Psoas muscle (tissue), 8 donors: ENCODE measurements around the gene DIP2C. TPM values are rescaled to one million over a fixed set of nuclear protein-coding genes. Genes with fewer than 3 reads are reported as not detected.

Experiments used
- ATAC-seq, 4 donors: fragments of 200-7000 bp; cut with Tn5 transposase; one replicate each; pipeline ENCODE4 v1.9.1; 2020; ENCODE audit warnings: moderate library complexity in 3 of 4, mild to moderate bottlenecking in 2 of 4
- DNase-seq, 2 donors: peaks; one replicate each; pipeline ENCODE4 v3.0.0-alpha.2; 2020
- H3K27ac ChIP-seq: fragments of 200-600 bp; one replicate; pipeline ENCODE4 v1.8.0; 2022
- H3K27me3 ChIP-seq, 3 donors: fragments of 200-600 bp in 1 of 3; one replicate each; pipeline versions ENCODE4 v1.6.1 to v1.8.0; 2013 to 2022; ENCODE audit warnings: low read length in 2 of 3, mild to moderate bottlenecking in 2 of 3, moderate library complexity in 1 of 3; ENCODE audit not compliant: insufficient read depth in 3 of 3
- H3K36me3 ChIP-seq, 2 donors: fragments of 200-600 bp in 1 of 2; one replicate each; pipeline versions ENCODE4 v1.6.1 to v1.8.0; 2013 to 2022; ENCODE audit warnings: low read depth in 1 of 2, mild to moderate bottlenecking in 1 of 2, moderate library complexity in 1 of 2; ENCODE audit not compliant: insufficient read depth in 1 of 2
- H3K4me1 ChIP-seq: fragments of 200-600 bp; one replicate; pipeline ENCODE4 v1.8.0; 2022
- H3K4me3 ChIP-seq: fragments of 200-600 bp; one replicate; pipeline ENCODE4 v1.8.0; 2022; ENCODE audit warnings: mild to moderate bottlenecking
- H3K9me3 ChIP-seq: fragments of 200-600 bp; one replicate; pipeline ENCODE4 v1.8.0; 2022
- CTCF ChIP-seq: fragments of 200-600 bp; IDR thresholded peaks from one replicate; pipeline ENCODE4 v1.8.0; 2022; ENCODE audit warnings: antibody characterized with exemption
- WGBS, 3 donors: extraction: QIAGEN DNeasy Blood & Tissue Kit; methylation state at CpG; one replicate each; pipeline versions ENCODE4 v1.1.6 to v1.1.7; 2013; 5-methylcytosine and 5-hydroxymethylcytosine counted together
- intact Hi-C, 2 donors: fragments of 100-400 bp; cut with DNase I; formaldehyde crosslinking; loops; one replicate each; pipeline versions ENCODE4 v1.11.0 to v1.14.2; 2022
- polyA plus RNA-seq, 3 donors: library from polyadenylated mRNA; stranded (reverse); fragments of 200-250 nt; gene quantifications; one replicate each; pipeline ENCODE4 v1.2.3, GENCODE V29; 2013
- total RNA-seq, 4 donors: library from RNA; stranded (reverse); fragmentation: NEBNext Ultra II Directional in 2 of 4; extraction: Animal tissue kit (Norgen Biotek cat#: 25700) in 2 of 4; gene quantifications; one replicate each; pipeline versions ENCODE4 v1.2.1 to v1.2.4, GENCODE V29; 2021 to 2023
- donor health status: healthy with polysubstance abuse.
- donor health status: DM: no; HTN: no; CAD: no; lungs with moderate emphysema.
- donor health status: Bipolar disorder and iron deficiency.
- donor health status: healthy.
- donor health status: DM: yes; HTN: yes; CAD: no.
- donor health status: DM: no; HTN: no; CAD: no.
- donor health status: DM: no; HTN: no; CAD: no.
- donor health status: DM: yes; HTN: yes; CAD: no.

The DIP2C gene
- total and polyA plus RNA-seq, 7 donors = 7.7 to 32.0 (median 25.0) TPM

DNA sequence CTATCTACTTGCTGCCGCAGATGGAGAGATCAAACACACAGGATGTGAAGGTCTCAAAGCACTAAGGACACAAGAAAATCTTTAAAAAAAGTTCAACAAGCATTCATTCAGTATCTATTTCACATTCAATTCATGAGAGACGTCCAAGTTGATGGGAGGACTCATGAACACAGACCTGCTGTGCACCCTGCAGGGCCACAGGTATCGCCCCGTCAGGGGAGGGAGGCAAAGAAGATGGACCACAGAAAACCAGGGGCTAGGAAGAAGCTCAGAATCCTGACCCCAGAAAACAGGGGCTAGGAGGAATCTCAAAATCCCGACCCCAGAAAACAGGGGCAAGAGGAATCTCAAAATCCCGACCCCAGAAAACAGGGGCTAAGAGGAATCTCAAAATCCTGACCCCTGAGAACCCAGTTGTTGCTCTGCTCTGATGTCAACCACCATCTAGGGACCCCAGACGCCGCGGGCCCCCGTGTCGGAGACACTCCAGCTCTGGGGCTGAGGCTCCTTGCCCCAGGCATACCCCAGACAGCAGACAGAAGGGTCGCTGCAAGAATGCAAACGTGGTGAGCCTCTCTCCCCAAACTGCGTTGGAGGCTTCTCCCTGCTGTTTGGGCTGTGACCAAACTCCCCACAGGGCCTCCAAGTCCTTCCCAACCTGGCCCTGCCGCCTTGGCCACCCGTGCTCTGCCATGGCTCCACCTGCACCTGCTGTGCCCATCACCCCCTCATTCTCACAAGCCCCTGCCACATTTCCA, 197.6 kb downstream of the DIP2C start:
- peak overlapping the region; percentile 48 for H3K4me3 ChIP-seq
- no peaks in the 10 kb centered on the region for H3K9me3 ChIP-seq
- TF ChIP-seq CTCF = no peak
- peaks cover 54% of the 10 kb centered on the region for H3K4me1 ChIP-seq
- no peak for ATAC-seq
- no peaks in the 10 kb centered on the region for H3K36me3 ChIP-seq
- H3K27ac ChIP-seq = peak overlapping the region; percentile 79
- no peak for DNase-seq
- intact Hi-C loops = no loop called here
- 83 to 91% (median 88%) methylated on average over 16 of the region's 16 CpGs for WGBS, 3 donors
- H3K27me3 ChIP-seq = no peaks in the 10 kb centered on the region

- Histone ChIP-seq H3K9me3 (no peaks in the 10 kb centered on the region), H3K27ac (peak overlapping the region; percentile 79), H3K4me1 (peaks cover 62% of the 10 kb centered on the region), H3K36me3 (no peaks in the 10 kb centered on the region), H3K4me3 (peak overlapping the region; percentile 48), H3K27me3 (no peaks in the 10 kb centered on the region)
- WGBS, 3 donors = 29 to 46% (median 31%) methylated on average over 23 of the region's 23 CpGs
- intact Hi-C loops = no loop called here
- peak; percentile 77 to 86 for DNase-seq
- TF ChIP-seq CTCF = no peak
- ATAC-seq = peak; percentile 72 to 77 (median 74)
Observed at GRCh38 chr10:490891-491571, 198.4 kb downstream of the DIP2C start.

- peak in 2 of 4 donors; percentile 14 to 40 for ATAC-seq
- H3K9me3 ChIP-seq = no peaks in the 10 kb centered on the region
- 74 to 83% (median 78%) methylated on average over 16 of the region's 16 CpGs for WGBS, 3 donors
- peak; percentile 74 to 85 for DNase-seq
- no peaks in the 10 kb centered on the region for H3K36me3 ChIP-seq
- no peak overlapping the region for H3K4me3 ChIP-seq
- H3K27me3 ChIP-seq = no peaks in the 10 kb centered on the region
- H3K27ac ChIP-seq = peak overlapping the region; percentile 79
- no peak for TF ChIP-seq CTCF
- H3K4me1 ChIP-seq = peaks cover 70% of the 10 kb centered on the region
- intact Hi-C loops = no loop called here
Observed at GRCh38 chr10:490256-490655, 199.2 kb downstream of the DIP2C start.

- H3K27ac ChIP-seq = peak overlapping the region; percentile 51
- peak; percentile 72 to 90 for DNase-seq
- H3K27me3 ChIP-seq = no peaks in the 10 kb centered on the region
- H3K9me3 ChIP-seq = no peaks in the 10 kb centered on the region
- TF ChIP-seq CTCF = peak; percentile 5
- WGBS, 3 donors = 33 to 37% (median 35%) methylated on average over 8 to 10 of the region's 11 CpGs
- peaks cover 62% of the 10 kb centered on the region for H3K4me1 ChIP-seq
- intact Hi-C loops = no loop called here
- ATAC-seq = peak; percentile 86 to 92 (median 91)
- no peak overlapping the region for H3K4me3 ChIP-seq
- H3K36me3 ChIP-seq = no peaks in the 10 kb centered on the region
Observed at GRCh38 chr10:489330-489729, 200.1 kb downstream of the DIP2C start.
